ENCODE results near the gene AGO3. TPM values are rescaled to one million over a fixed set of nuclear protein-coding genes. Genes with fewer than 3 reads are reported as not detected.

The AGO3 gene
- total RNA-seq, 1 donor from 2014 or later, result 19.1 TPM

GRCh38 chr1:36119456-36119855, 188.6 kb downstream of the AGO3 start:
- DNase-seq (ENCODE audit: low read depth), result no peak
- no peak overlapping the region for H3K4me3 ChIP-seq (ENCODE audit: low read depth, low read length)
- no peak for TF ChIP-seq CTCF (conservative IDR thresholded peaks at IDR 0.05; ENCODE audit: low read depth, low read length)

Other genes starting within 250 kb of the AGO3 start
- 6.0 and 9.8 TPM in 2 replicates for gene C1orf216, start 212.2 kb upstream of the AGO3 start, total RNA-seq
- 32.5 and 50.6 TPM in 2 replicates for gene CLSPN, start 161.1 kb upstream of the AGO3 start, total RNA-seq
- 4.3 and 5.9 TPM in 2 replicates for gene AGO4, start 123.1 kb upstream of the AGO3 start, total RNA-seq
- 9.2 and 14.3 TPM in 2 replicates for gene AGO1, start 47.9 kb upstream of the AGO3 start, total RNA-seq
- 0.29 and 1.6 TPM in 2 replicates for gene TEKT2, start 153.0 kb downstream of the AGO3 start, total RNA-seq
- 91.4 and 92.2 TPM in 2 replicates for gene ADPRS, start 157.8 kb downstream of the AGO3 start, total RNA-seq
- gene COL8A2, start 194.1 kb downstream of the AGO3 start, total RNA-seq, result 0.06 and 0.65 TPM in 2 replicates
- 95.9 and 136 TPM in 2 replicates for gene TRAPPC3, start 218.4 kb downstream of the AGO3 start, total RNA-seq
- gene MAP7D1, start 225.1 kb downstream of the AGO3 start, total RNA-seq, result 262 and 280 TPM in 2 replicates

All from epithelial cell of proximal tubule (primary cell).